Pancreas (tissue), 10 donors: ENCODE results near the gene PTPRS. TPM values are rescaled to one million over a fixed set of nuclear protein-coding genes. Genes with fewer than 3 reads are reported as not detected.

Source experiments
- ATAC-seq, 4 donors: fragments of 200-7000 bp; cut with Tn5 transposase; one replicate each; pipeline versions ENCODE4 v1.8.0 to v1.9.1; 2020; ENCODE audit warnings: mild to moderate bottlenecking in 4 of 4, moderate library complexity in 4 of 4
- DNase-seq, 6 donors: peaks; one replicate each; pipeline ENCODE4 v3.0.0-alpha.2; 2020
- FAIRE-seq: peaks from 2 replicates; lab custom pipeline; 2012; peaks lifted over from hg19 to GRCh38; lab: Jason Lieb, UNC
- H3K27ac ChIP-seq, 4 donors: fragments of 200-600 bp; sonication (generic); 1 replicate in 3 of 4; 2 replicates in 1 of 4; pipeline versions ENCODE4 v1.5.0 to v1.8.0; 2020
- H3K27me3 ChIP-seq, 4 donors: fragments of 200-600 bp; one replicate each; pipeline ENCODE4 v1.8.0; 2021
- H3K36me3 ChIP-seq, 3 donors: fragments of 200-600 bp; sonication (generic) in 1 of 3; one replicate each; pipeline versions ENCODE4 v1.5.0 to v1.8.0; 2020 to 2021
- H3K4me1 ChIP-seq, 3 donors: fragments of 200-600 bp; one replicate each; pipeline ENCODE4 v1.8.0; 2021
- H3K4me3 ChIP-seq, 4 donors: fragments of 200-600 bp; sonication (generic) in 2 of 4; one replicate each; pipeline versions ENCODE4 v1.5.0 to v1.8.0; 2020 to 2021
- H3K9me3 ChIP-seq, 4 donors: fragments of 200-600 bp; one replicate each; pipeline ENCODE4 v1.8.0; 2021
- CTCF ChIP-seq, 4 donors: fragments of 200-600 bp; sonication (generic) in 3 of 4; IDR thresholded peaks; one replicate each; pipeline versions ENCODE4 v1.5.0 to v1.8.0; 2021; ENCODE audit warnings: antibody characterized with exemption in 4 of 4
- WGBS, 2 donors: extraction: QIAGEN DNeasy Blood & Tissue Kit; methylation state at CpG; one replicate each; pipeline ENCODE4 v1.1.7; 2013; 5-methylcytosine and 5-hydroxymethylcytosine counted together
- intact Hi-C, 3 donors: fragments of 100-400 bp; cut with DNase I; formaldehyde crosslinking; loops; one replicate each; pipeline versions ENCODE4 v1.11.1 to v1.14.2; 2022
- polyA plus RNA-seq, 2 donors: library from polyadenylated mRNA; stranded (reverse); fragments of 200-250 nt; gene quantifications; one replicate each; pipeline ENCODE4 v1.2.3, GENCODE V29; 2013
- total RNA-seq, 6 donors: library from RNA; stranded (reverse); fragmentation: NEBNext Ultra II Directional in 4 of 6; extraction: Animal tissue kit (Norgen Biotek cat#: 25700) in 4 of 6; gene quantifications; one replicate each; pipeline versions ENCODE4 v1.2.1 to v1.2.4, GENCODE V29; 2021 to 2023
- donor health status: healthy with polysubstance abuse.
- donor health status: DM: no; HTN: no; CAD: no; lungs with moderate emphysema.
- donor health status: DM: no; HTN: no; CAD: no.
- donor health status: control.
- donor health status: control.
- donor health status: Bipolar disorder and iron deficiency.
- donor health status: DM: yes; HTN: yes; CAD: no.
- donor health status: DM: no; HTN: no; CAD: no.
- donor health status: DM: no; HTN: no; CAD: no.
- donor health status: DM: yes; HTN: yes; CAD: no.

The PTPRS gene
- total and polyA plus RNA-seq, 8 donors: 14.8 to 91.2 (median 69.4) TPM

GRCh38 chr19:5307655-5308054 is 33.0 kb downstream of the PTPRS start:
- no peak for DNase-seq
- H3K4me3 ChIP-seq: no peak overlapping the region
- H3K27ac ChIP-seq: no peak overlapping the region
- 92 to 96% methylated on average over 19 of the region's 19 CpGs for WGBS, 2 donors
- no peak for FAIRE-seq
- no peaks in the 10 kb centered on the region for H3K4me1 ChIP-seq
- ATAC-seq: no peak
- intact Hi-C loops: no loop called here
- H3K27me3 ChIP-seq: no peaks in the 10 kb centered on the region
- TF ChIP-seq CTCF (IDR thresholded peaks at IDR 0.05): no peak
- H3K36me3 ChIP-seq: no peaks in the 10 kb centered on the region
- H3K9me3 ChIP-seq: no peaks in the 10 kb centered on the region

- no peak for DNase-seq
- no peak overlapping the region for H3K4me3 ChIP-seq
- no peaks in the 10 kb centered on the region for H3K9me3 ChIP-seq
- no peaks in the 10 kb centered on the region for H3K4me1 ChIP-seq
- WGBS, 2 donors: 83 to 84% methylated on average over 3 of the region's 3 CpGs
- H3K36me3 ChIP-seq: no peaks in the 10 kb centered on the region
- TF ChIP-seq CTCF (IDR thresholded peaks at IDR 0.05): no peak
- no peak for ATAC-seq
- FAIRE-seq: no peak
- H3K27ac ChIP-seq: no peak overlapping the region
- no peaks in the 10 kb centered on the region for H3K27me3 ChIP-seq
- intact Hi-C loops: no loop called here
Measured at GRCh38 chr19:5305163-5305562, 35.4 kb downstream of the PTPRS start.

- Histone ChIP-seq H3K36me3 (no peaks in the 10 kb centered on the region), H3K27ac (no peak overlapping the region), H3K9me3 (no peaks in the 10 kb centered on the region), H3K4me1 (no peaks in the 10 kb centered on the region), H3K4me3 (no peak overlapping the region), H3K27me3 (no peaks in the 10 kb centered on the region)
- ATAC-seq: no peak
- no peak for DNase-seq
- no peak for FAIRE-seq
- WGBS, 2 donors: 69 to 80% methylated on average over 6 of the region's 6 CpGs
- intact Hi-C loops: no loop called here
- TF ChIP-seq CTCF (IDR thresholded peaks at IDR 0.05): no peak
Measured at GRCh38 chr19:5304486-5304885, 36.1 kb downstream of the PTPRS start.

- H3K27ac ChIP-seq: no peak overlapping the region
- H3K9me3 ChIP-seq: no peaks in the 10 kb centered on the region
- ATAC-seq (no peak), DNase-seq (no peak), FAIRE-seq (no peak)
- 81 to 83% methylated on average over 7 of the region's 7 CpGs for WGBS, 2 donors
- intact Hi-C loops: no loop called here
- H3K36me3 ChIP-seq: no peaks in the 10 kb centered on the region
- no peak for TF ChIP-seq CTCF (IDR thresholded peaks at IDR 0.05)
- H3K4me3 ChIP-seq: no peak overlapping the region
- no peaks in the 10 kb centered on the region for H3K27me3 ChIP-seq
- no peaks in the 10 kb centered on the region for H3K4me1 ChIP-seq
Measured at GRCh38 chr19:5303208-5303607, 37.4 kb downstream of the PTPRS start.

GRCh38 chr19:5302396-5302795 is 38.2 kb downstream of the PTPRS start:
- Histone ChIP-seq H3K27ac (no peak overlapping the region), H3K4me1 (no peaks in the 10 kb centered on the region), H3K27me3 (no peaks in the 10 kb centered on the region), H3K4me3 (no peak overlapping the region), H3K36me3 (no peaks in the 10 kb centered on the region), H3K9me3 (no peaks in the 10 kb centered on the region)
- no peak for TF ChIP-seq CTCF (IDR thresholded peaks at IDR 0.05)
- ATAC-seq (no peak), DNase-seq (no peak), FAIRE-seq (no peak)
- intact Hi-C loops: no loop called here
- WGBS, 2 donors: 85 to 86% methylated on average over 9 of the region's 9 CpGs
